H9 (cell line): ENCODE data around the gene RNASET2. TPM values are rescaled to one million over a fixed set of nuclear protein-coding genes. Genes with fewer than 3 reads are reported as not detected.

Experiments
- DNase-seq: peaks from one replicate; pipeline ENCODE4 v3.0.0-alpha.2; 2017
- H2AFZ ChIP-seq: one replicate; pipeline ENCODE4 v1.6.1; 2013; ENCODE audit warnings: mild to moderate bottlenecking, low read length, control low read depth, moderate library complexity
- H2AK5ac ChIP-seq: 2 replicates; pipeline ENCODE4 v1.6.1; 2013; ENCODE audit warnings: low read length, control low read depth, mixed read lengths; ENCODE audit not compliant: insufficient read length
- H2BK120ac ChIP-seq: one replicate; pipeline ENCODE4 v1.6.1; 2013; ENCODE audit warnings: low read depth, mild to moderate bottlenecking, low read length, control low read depth, inconsistent platforms; ENCODE audit not compliant: poor library complexity, severe bottlenecking
- H2BK12ac ChIP-seq: 2 replicates; pipeline ENCODE4 v1.6.1; 2013; ENCODE audit warnings: low read length, control low read depth, mixed read lengths, low read depth; ENCODE audit not compliant: insufficient read length
- H2BK15ac ChIP-seq: 2 replicates; pipeline ENCODE4 v1.6.1; 2013; ENCODE audit warnings: low read depth, low read length, control low read depth
- H2BK20ac ChIP-seq: one replicate; pipeline ENCODE4 v1.6.1; 2013; ENCODE audit warnings: low read depth, mild to moderate bottlenecking, low read length, control low read depth, inconsistent platforms; ENCODE audit not compliant: poor library complexity, severe bottlenecking
- H2BK5ac ChIP-seq: 2 replicates; pipeline ENCODE4 v1.6.1; 2013; ENCODE audit warnings: low read length, control low read depth, mixed read lengths; ENCODE audit not compliant: insufficient read length
- H3K14ac ChIP-seq: 2 replicates; pipeline ENCODE4 v1.6.1; 2013; ENCODE audit warnings: low read length, control low read depth; ENCODE audit not compliant: insufficient read depth
- H3K18ac ChIP-seq: 2 replicates; pipeline ENCODE4 v1.6.1; 2013; ENCODE audit warnings: low read depth, mild to moderate bottlenecking, mixed read lengths, low read length, control low read depth; ENCODE audit not compliant: insufficient read length
- H3K23ac ChIP-seq: 2 replicates; pipeline ENCODE4 v1.6.1; 2013; ENCODE audit warnings: low read length, control low read depth, mixed read lengths, low read depth; ENCODE audit not compliant: insufficient read length
- H3K23me2 ChIP-seq: 2 replicates; pipeline ENCODE4 v1.6.1; 2013; ENCODE audit warnings: low read depth, mild to moderate bottlenecking, mixed read lengths, low read length, control low read depth; ENCODE audit not compliant: insufficient read length, poor library complexity, severe bottlenecking
- H3K27ac ChIP-seq: 2 replicates; pipeline ENCODE4 v1.5.1; 2013; ENCODE audit warnings: low read length, control low read depth, mixed read lengths, low read depth; ENCODE audit not compliant: insufficient read length
- H3K27me3 ChIP-seq: 2 replicates; pipeline ENCODE4 v1.6.1; 2013; ENCODE audit warnings: low read length, control low read depth, inconsistent platforms; ENCODE audit not compliant: insufficient read depth
- H3K4ac ChIP-seq: 2 replicates; pipeline ENCODE4 v1.6.1; 2013; ENCODE audit warnings: low read depth, mild to moderate bottlenecking, control low read depth, inconsistent platforms, low read length, moderate library complexity
- H3K4me1 ChIP-seq: 2 replicates; pipeline ENCODE4 v1.6.1; 2013; ENCODE audit warnings: low read length, control low read depth, inconsistent platforms; ENCODE audit not compliant: insufficient read depth
- H3K4me2 ChIP-seq: 2 replicates; pipeline ENCODE4 v1.6.1; 2013; ENCODE audit warnings: low read length, control low read depth, mixed read lengths; ENCODE audit not compliant: insufficient read length, insufficient read depth
- H3K56ac ChIP-seq: 2 replicates; pipeline ENCODE4 v1.6.1; 2013; ENCODE audit warnings: low read depth, mild to moderate bottlenecking, mixed read lengths, low read length, control low read depth; ENCODE audit not compliant: insufficient read length
- H3K79me1 ChIP-seq: 2 replicates; pipeline ENCODE4 v1.6.1; 2013; ENCODE audit warnings: low read depth, mild to moderate bottlenecking, moderate library complexity, low read length, control low read depth, inconsistent platforms; ENCODE audit not compliant: insufficient read depth, poor library complexity, severe bottlenecking
- H3K79me2 ChIP-seq: 2 replicates; pipeline ENCODE4 v1.6.1; 2013; ENCODE audit warnings: low read length, control low read depth, inconsistent platforms; ENCODE audit not compliant: insufficient read depth
- H3K9ac ChIP-seq: 2 replicates; pipeline ENCODE4 v1.6.1; 2013; ENCODE audit warnings: low read length, control low read depth, mixed read lengths; ENCODE audit not compliant: insufficient read length; ENCODE audit errors: extremely low read depth
- H3K9me3 ChIP-seq: one replicate; pipeline ENCODE4 v1.6.1; 2013; ENCODE audit warnings: low read depth, low read length, inconsistent platforms; ENCODE audit not compliant: control insufficient read depth
- H3T11ph ChIP-seq: one replicate; pipeline ENCODE4 v1.6.1; 2013; ENCODE audit warnings: mild to moderate bottlenecking, low read length, control low read depth, inconsistent platforms
- H4K20me1 ChIP-seq: one replicate; pipeline ENCODE4 v1.6.1; 2013; ENCODE audit not compliant: control insufficient read depth, insufficient read length, insufficient read depth
- H4K5ac ChIP-seq: 2 replicates; pipeline ENCODE4 v1.6.1; 2013; ENCODE audit warnings: low read depth, mild to moderate bottlenecking, mixed read lengths, low read length, control low read depth; ENCODE audit not compliant: insufficient read length
- H4K8ac ChIP-seq: replicated peaks from 2 replicates; pipeline ENCODE4 v1.6.1; 2013; ENCODE audit warnings: low read length, control low read depth, mixed read lengths, low read depth; ENCODE audit not compliant: insufficient read length
- H4K91ac ChIP-seq: 2 replicates; pipeline ENCODE4 v1.6.1; 2013; ENCODE audit warnings: low read depth, mild to moderate bottlenecking, moderate library complexity, mixed read lengths, low read length, control low read depth; ENCODE audit not compliant: insufficient read length
- H3K27ac Mint-ChIP-seq, 3 experiments: 2 replicates in 2 of 3; 3 replicates in 1 of 3; pipeline ENCODE4 v1.8.0; 2020 to 2021; ENCODE audit warnings: mixed read lengths in 3 of 3, mild to moderate bottlenecking in 1 of 3, moderate library complexity in 1 of 3
- H3K27me3 Mint-ChIP-seq: 2 replicates; pipeline ENCODE4 v1.8.0; 2021; ENCODE audit warnings: low read depth, mild to moderate bottlenecking, moderate library complexity, mixed read lengths
- H3K36me3 Mint-ChIP-seq, 3 experiments: 2 replicates in 2 of 3; 3 replicates in 1 of 3; pipeline ENCODE4 v1.8.0; 2020 to 2021; ENCODE audit warnings: low read depth in 3 of 3, mixed read lengths in 3 of 3; ENCODE audit not compliant: insufficient read depth in 1 of 3
- H3K4me1 Mint-ChIP-seq, 2 experiments: 2 replicates each; pipeline ENCODE4 v1.8.0; 2020; ENCODE audit warnings: mixed read lengths in 2 of 2
- H3K4me3 Mint-ChIP-seq, 2 experiments: 2 replicates in 1 of 2; 3 replicates in 1 of 2; pipeline ENCODE4 v1.8.0; 2020 to 2021; ENCODE audit warnings: mild to moderate bottlenecking in 2 of 2, mixed read lengths in 2 of 2, moderate library complexity in 1 of 2
- H3K9me3 Mint-ChIP-seq, 2 experiments: 2 replicates in 1 of 2; 3 replicates in 1 of 2; pipeline ENCODE4 v1.8.0; 2020; ENCODE audit warnings: mild to moderate bottlenecking in 2 of 2, mixed read lengths in 2 of 2, moderate library complexity in 1 of 2
- WGBS: extraction: QIAGEN DNeasy Blood & Tissue Kit; methylation state at CpG from one replicate; pipeline ENCODE4 v1.1.7; 2013; ENCODE audit warnings: missing lambda C conversion rate, low lambda C conversion rate, mixed read lengths; ENCODE audit not compliant: insufficient read length; ENCODE audit errors: extremely low coverage; 5-methylcytosine and 5-hydroxymethylcytosine counted together
- microRNA-seq: library from miRNA; unstranded; fragments of <30 nt; microRNA quantifications from one replicate; pipeline ENCODE4, GENCODE V29; 2020; ENCODE audit warnings: borderline microRNAs expressed
- total RNA-seq: library from RNA; stranded (reverse); gene quantifications from 2 replicates; pipeline ENCODE4 v1.2.1, GENCODE V29; 2021
- TF ChIP-seq, protein P1 (sequence below): fragments of 200-600 bp; sonication (generic); conservative IDR thresholded peaks from 3 replicates; pipeline ENCODE4 v1.8.0; 2021; ENCODE audit warnings: antibody characterized with exemption, mild to moderate bottlenecking

Gene RNASET2
- total RNA-seq, 1 experiment from 2014 or later, result 28.2 TPM

DNA sequence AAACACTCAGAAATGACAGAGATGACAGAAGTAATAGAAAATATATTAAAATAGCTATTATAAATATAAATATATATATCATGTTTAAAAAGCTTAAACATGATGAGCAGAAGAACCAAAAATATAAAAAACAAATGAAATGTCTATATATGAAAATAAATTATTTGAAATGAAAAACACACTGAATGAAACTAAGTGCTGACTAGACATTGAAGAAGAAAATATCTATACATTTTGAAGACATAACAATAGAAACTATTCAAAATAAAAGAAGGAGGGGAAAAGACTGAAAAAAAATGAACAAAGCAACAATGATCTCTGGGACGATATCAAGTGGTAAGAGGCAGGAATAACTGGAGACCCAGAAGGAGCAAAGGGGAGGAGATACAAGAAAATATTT is 76.8 kb downstream of the RNASET2 start:
- H3K4me3 Mint-ChIP-seq, result no peak overlapping the region
- H2BK5ac ChIP-seq, result no peak overlapping the region
- H3T11ph ChIP-seq, result no peak overlapping the region
- no peaks in the 10 kb centered on the region for H3K27me3 Mint-ChIP-seq
- H3K79me1 ChIP-seq, result no peaks in the 10 kb centered on the region
- no peak overlapping the region for H2BK20ac ChIP-seq
- H2AFZ ChIP-seq, result no peak overlapping the region
- no peak overlapping the region for H3K27ac Mint-ChIP-seq
- H2BK15ac ChIP-seq, result no peak overlapping the region
- H3K36me3 Mint-ChIP-seq, result peaks cover 4 to 13% (median 6%) of the 10 kb centered on the region in 3 experiments; a peak in 6 of 7 replicates
- H2AK5ac ChIP-seq, result no peak overlapping the region
- no peaks in the 10 kb centered on the region for H3K79me2 ChIP-seq
- no CpG with 5 or more reads among the region's 1 CpG for WGBS
- no peak for DNase-seq
- no peak overlapping the region for H3K18ac ChIP-seq
- no peaks in the 10 kb centered on the region for H3K4me1 ChIP-seq
- no peaks in the 10 kb centered on the region for H3K4me1 Mint-ChIP-seq
- no peak overlapping the region for H2BK120ac ChIP-seq
- H3K27ac ChIP-seq, result no peak overlapping the region
- no peak overlapping the region for H3K4ac ChIP-seq
- H3K9ac ChIP-seq, result no peak overlapping the region
- no peaks in the 10 kb centered on the region for H3K9me3 ChIP-seq
- H3K23me2 ChIP-seq, result no peaks in the 10 kb centered on the region
- no peak overlapping the region for H3K14ac ChIP-seq
- no peak overlapping the region for H3K56ac ChIP-seq
- H4K20me1 ChIP-seq, result no peaks in the 10 kb centered on the region
- no peak overlapping the region for H4K5ac ChIP-seq
- TF ChIP-seq, protein P1, sequence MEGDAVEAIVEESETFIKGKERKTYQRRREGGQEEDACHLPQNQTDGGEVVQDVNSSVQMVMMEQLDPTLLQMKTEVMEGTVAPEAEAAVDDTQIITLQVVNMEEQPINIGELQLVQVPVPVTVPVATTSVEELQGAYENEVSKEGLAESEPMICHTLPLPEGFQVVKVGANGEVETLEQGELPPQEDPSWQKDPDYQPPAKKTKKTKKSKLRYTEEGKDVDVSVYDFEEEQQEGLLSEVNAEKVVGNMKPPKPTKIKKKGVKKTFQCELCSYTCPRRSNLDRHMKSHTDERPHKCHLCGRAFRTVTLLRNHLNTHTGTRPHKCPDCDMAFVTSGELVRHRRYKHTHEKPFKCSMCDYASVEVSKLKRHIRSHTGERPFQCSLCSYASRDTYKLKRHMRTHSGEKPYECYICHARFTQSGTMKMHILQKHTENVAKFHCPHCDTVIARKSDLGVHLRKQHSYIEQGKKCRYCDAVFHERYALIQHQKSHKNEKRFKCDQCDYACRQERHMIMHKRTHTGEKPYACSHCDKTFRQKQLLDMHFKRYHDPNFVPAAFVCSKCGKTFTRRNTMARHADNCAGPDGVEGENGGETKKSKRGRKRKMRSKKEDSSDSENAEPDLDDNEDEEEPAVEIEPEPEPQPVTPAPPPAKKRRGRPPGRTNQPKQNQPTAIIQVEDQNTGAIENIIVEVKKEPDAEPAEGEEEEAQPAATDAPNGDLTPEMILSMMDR, result no peak
- H3K4me2 ChIP-seq, result no peak overlapping the region
- no peak overlapping the region for H3K23ac ChIP-seq
- H2BK12ac ChIP-seq, result no peak overlapping the region
- no peaks in the 10 kb centered on the region for H3K27me3 ChIP-seq
- H4K8ac ChIP-seq, result no peak overlapping the region
- H3K9me3 Mint-ChIP-seq, result peaks cover 6 to 10% of the 10 kb centered on the region in 2 experiments; a peak in 4 of 5 replicates
- no peak overlapping the region for H4K91ac ChIP-seq

Small RNA genes within 50 kb of the gene (microRNA-seq; reads per million reads assigned to microRNA genes)
- 3.0 reads per million, percentile 26 among the genes with 10 or more reads in this experiment for gene MIR3939

Other genes starting within 250 kb of the RNASET2 start
- 33.6 and 35.4 TPM in 2 replicates for gene CEP43, start 42.8 kb upstream of the RNASET2 start, total RNA-seq
- gene CCR6, start 166.5 kb upstream of the RNASET2 start, total RNA-seq, result not detected in 2 replicates
- gene GPR31, start 201.4 kb upstream of the RNASET2 start, total RNA-seq, result not detected in 2 replicates